Heart left ventricle (tissue), 13 donors: ENCODE data around the gene DCAF11.

Source experiments
- POLR2A ChIP-seq, 2 donors: fragments of 450-650 bp; IDR thresholded peaks; one replicate each; pipeline ENCODE4 v1.6.1; 2017; ENCODE audit warnings: antibody characterized with exemption in 2 of 2, mild to moderate bottlenecking in 2 of 2, moderate library complexity in 2 of 2
- TF ChIP-seq, protein P1 (sequence below), 12 donors: fragments of 200-600 bp; sonication (generic) in 4 of 12; IDR thresholded peaks; one replicate each; pipeline versions ENCODE4 v1.5.0 to v1.8.0; 2018 to 2022; ENCODE audit warnings: antibody characterized with exemption in 12 of 12, mild to moderate bottlenecking in 5 of 12
- donor health status: ischemic (EF 13 %, LVEDD 7.1; RV severe dilation, severe dysfunction).
- donor health status: DM: no; HTN: yes; CAD: no.
- donor health status: DM: no; HTN: no; CAD: no.
- donor health status: ischemic (EF 25% LVEDD 6.9; RV normal size, moderate dysfunction).
- donor health status: ischemic (EF 25% LVEDD 5.7; RV mildly dilated, moderate dysfunction).
- donor health status: ischemic (EF 35%, LVEDD 5.7; RV mildly dilated, moderate dysfunction).
- donor health status: nonischemic (EF 11% LVEDD 7.7; RV severe dilation, severe dysfunction).
- donor health status: DM: yes; HTN: yes; CAD: no.
- donor health status: PGD.
- donor health status: ischemic (EF 29% LVEDD 5.4; RV normal size, mild dysfunction).
- donor health status: nonischemic (EF 23%, LVEDD 6.1; RV moderate dilation, normal function).

- no peak for TF ChIP-seq POLR2A (IDR thresholded peaks at IDR 0.05)
- TF ChIP-seq, protein P1, sequence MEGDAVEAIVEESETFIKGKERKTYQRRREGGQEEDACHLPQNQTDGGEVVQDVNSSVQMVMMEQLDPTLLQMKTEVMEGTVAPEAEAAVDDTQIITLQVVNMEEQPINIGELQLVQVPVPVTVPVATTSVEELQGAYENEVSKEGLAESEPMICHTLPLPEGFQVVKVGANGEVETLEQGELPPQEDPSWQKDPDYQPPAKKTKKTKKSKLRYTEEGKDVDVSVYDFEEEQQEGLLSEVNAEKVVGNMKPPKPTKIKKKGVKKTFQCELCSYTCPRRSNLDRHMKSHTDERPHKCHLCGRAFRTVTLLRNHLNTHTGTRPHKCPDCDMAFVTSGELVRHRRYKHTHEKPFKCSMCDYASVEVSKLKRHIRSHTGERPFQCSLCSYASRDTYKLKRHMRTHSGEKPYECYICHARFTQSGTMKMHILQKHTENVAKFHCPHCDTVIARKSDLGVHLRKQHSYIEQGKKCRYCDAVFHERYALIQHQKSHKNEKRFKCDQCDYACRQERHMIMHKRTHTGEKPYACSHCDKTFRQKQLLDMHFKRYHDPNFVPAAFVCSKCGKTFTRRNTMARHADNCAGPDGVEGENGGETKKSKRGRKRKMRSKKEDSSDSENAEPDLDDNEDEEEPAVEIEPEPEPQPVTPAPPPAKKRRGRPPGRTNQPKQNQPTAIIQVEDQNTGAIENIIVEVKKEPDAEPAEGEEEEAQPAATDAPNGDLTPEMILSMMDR (IDR thresholded peaks at IDR 0.05), result no peak
Measured at GRCh38 chr14:24092110-24092504, 22.5 kb upstream of the DCAF11 start.
